K562 (cell line): ENCODE data around the gene PCDHGB5. TPM values are rescaled to one million over a fixed set of nuclear protein-coding genes. Genes with fewer than 3 reads are reported as not detected.
"Not testable (repeated sequence)": the region's sequence is repeated elsewhere in the genome, so short reads cannot be mapped to it uniquely, and the experiment has no call there.

Experiments
- ATAC-seq: fragments of 200-7000 bp; cut with Tn5 transposase; 3 replicates; pipeline ENCODE4 v1.9.1; 2020; ENCODE audit warnings: moderate library complexity
- BruUV-seq: library from RNA; stranded (reverse); fragments of 400-500 nt; replicated peaks from 2 replicates; lab custom pipeline; 2021; lab: Mats Ljungman, UMichigan
- CTCF ChIA-PET: fragments of 300-600 bp; formaldehyde crosslinking; extraction: SDS; loops from one replicate; lab custom pipeline; 2021; ENCODE audit warnings: low intra/inter-chr PET ratio; lab: Yijun Ruan, JAX
- POLR2A ChIA-PET: fragments of 300-600, 350-650 bp; sonication (Branson Sonifier 250); formaldehyde crosslinking; extraction: SDS; loops from one replicate; lab custom pipeline; 2021; ENCODE audit warnings: antibody characterized with exemption, inconsistent platforms; lab: Yijun Ruan, JAX
- DNase-seq, 4 experiments: peaks; one replicate each; pipeline versions ENCODE4 v3.0.0 to v3.0.0-alpha.2; 2011 to 2018; ENCODE audit warnings: low spot score in 3 of 4, mixed read lengths in 3 of 4; ENCODE audit errors: extremely low read depth in 1 of 4
- FAIRE-seq: peaks from 2 replicates; lab custom pipeline; 2011; peaks lifted over from hg19 to GRCh38; lab: Jason Lieb, UNC
- H2AFZ ChIP-seq: 2 replicates; pipeline ENCODE4 v1.6.0; 2011; ENCODE audit warnings: low read depth, low read length, control low read depth, inconsistent platforms
- H3K27ac ChIP-seq: fragments of 200-600 bp; 3 replicates; pipeline ENCODE4 v1.8.0; 2011; ENCODE audit warnings: low read depth, mild to moderate bottlenecking, control low read depth, inconsistent platforms, low read length, moderate library complexity, mixed read lengths; ENCODE audit errors: extremely low read depth
- H3K27me3 ChIP-seq, 2 experiments: fragments of 300-600 bp in 1 of 2; 2 replicates in 1 of 2; 3 replicates in 1 of 2; pipeline versions ENCODE4 v1.6.0 to v1.8.0; 2011; ENCODE audit warnings: inconsistent platforms in 2 of 2, low read length in 2 of 2, mild to moderate bottlenecking in 1 of 2, mixed read lengths in 1 of 2, moderate library complexity in 1 of 2; ENCODE audit not compliant: control insufficient read depth in 2 of 2, insufficient read depth in 2 of 2
- H3K36me3 ChIP-seq: fragments of 300-600 bp; 3 replicates; pipeline ENCODE4 v1.8.0; 2011; ENCODE audit warnings: mild to moderate bottlenecking, low read length, inconsistent platforms; ENCODE audit not compliant: control insufficient read depth, insufficient read depth
- H3K4me1 ChIP-seq, 2 experiments: fragments of 200-600 bp in 1 of 2; replicated peaks in 1 of 2; 2 replicates in 1 of 2; 3 replicates in 1 of 2; pipeline versions ENCODE4 v1.5.1 to v1.8.0; 2011; ENCODE audit warnings: inconsistent platforms in 2 of 2, low read length in 2 of 2, mild to moderate bottlenecking in 1 of 2, mixed read lengths in 1 of 2, moderate library complexity in 1 of 2; ENCODE audit not compliant: control insufficient read depth in 2 of 2, insufficient read depth in 2 of 2
- H3K4me2 ChIP-seq: 2 replicates; pipeline ENCODE4 v1.6.1; 2011; ENCODE audit warnings: low read length, control low read depth, inconsistent platforms, mixed read lengths; ENCODE audit not compliant: insufficient read depth
- H3K4me3 ChIP-seq: fragments of 200-600 bp; sonication (generic), shearing (Covaris generic); 2 replicates; pipeline ENCODE4 v1.5.1; 2016; ENCODE audit warnings: control low read depth, inconsistent platforms
- H3K79me2 ChIP-seq: fragments of 200-600 bp; 3 replicates; pipeline ENCODE4 v1.8.0; 2011; ENCODE audit warnings: low read length, inconsistent platforms; ENCODE audit not compliant: control insufficient read depth, insufficient read depth
- H3K9ac ChIP-seq, 2 experiments: 2 replicates each; pipeline versions ENCODE4 v1.6.0 to v1.6.1; 2011; ENCODE audit warnings: low read depth in 2 of 2, low read length in 2 of 2, control low read depth in 1 of 2, inconsistent platforms in 1 of 2, mild to moderate bottlenecking in 1 of 2, mixed read lengths in 1 of 2; ENCODE audit not compliant: insufficient read depth in 1 of 2
- H3K9me1 ChIP-seq: one replicate; pipeline ENCODE4 v1.6.0; 2011; ENCODE audit warnings: inconsistent platforms, mild to moderate bottlenecking, low read length, moderate library complexity; ENCODE audit not compliant: control insufficient read depth, insufficient read depth
- H3K9me3 ChIP-seq: replicated peaks from 2 replicates; pipeline ENCODE4 v1.5.1; 2011; ENCODE audit warnings: low read depth, low read length, inconsistent platforms; ENCODE audit not compliant: control insufficient read depth, insufficient read depth
- H4K20me1 ChIP-seq: replicated peaks from 2 replicates; pipeline ENCODE4 v1.6.1; 2011; ENCODE audit warnings: low read length, inconsistent platforms, mixed read lengths; ENCODE audit not compliant: control insufficient read depth, insufficient read depth
- WGBS: fragments of 100-300 bp; shearing (Covaris generic); methylation state at CpG from one replicate; pipeline ENCODE4 v1.1.6; 2016; ENCODE audit warnings: low coverage, mixed read lengths; ENCODE audit not compliant: insufficient coverage; ENCODE audit errors: missing lambda C conversion rate; 5-methylcytosine and 5-hydroxymethylcytosine counted together
- in situ Hi-C: fragments of 300-500 bp; cut with MboI; formaldehyde crosslinking; loops from 4 replicates; pipeline ENCODE4 v1.15.0; 2018; ENCODE audit warnings: inconsistent platforms, mixed read lengths
- intact Hi-C: fragments of 100-400 bp; cut with micrococcal nuclease; formaldehyde crosslinking; loops from 2 replicates; pipeline ENCODE4 v1.14.2; 2022
- polyA plus RNA-seq, 8 experiments: library from polyadenylated mRNA; depleted of rRNA in 4 of 8; stranded (reverse) in 5 of 8; unstranded in 3 of 8; fragments of >200 nt; fragmentation: Nextera tagmentation in 2 of 8; fragmentation: Illumina TruSeq in 1 of 8; extraction: Ambion mirVana in 2 of 8; extraction: Trizol in 1 of 8; gene quantifications; 2 replicates each; pipeline versions ENCODE4 v1.2.1 to v1.2.3, GENCODE V29; 2011 to 2014; ENCODE audit warnings: inconsistent platforms in 1 of 8, missing spikeins in 1 of 8
- total RNA-seq, 7 experiments: library from RNA; depleted of rRNA in 6 of 7; stranded (reverse); fragments of >200 nt in 6 of 7; fragmentation: Illumina TruSeq in 2 of 7; extraction: Trizol in 2 of 7; gene quantifications; 2 replicates each; pipeline versions ENCODE4 v1.2.1 to v1.2.3, GENCODE V29; 2011 to 2021; ENCODE audit warnings: low replicate concordance in 1 of 7
- TF ChIP-seq, protein P1 (sequence below): sonication (generic); formaldehyde crosslinking; IDR thresholded peaks from 2 replicates; pipeline ENCODE4 v1.8.1; 2023; ENCODE audit warnings: mild to moderate bottlenecking, missing genetic modification reagents

The PCDHGB5 gene
- total and polyA plus RNA-seq, 9 of the 15 experiments (the other 6 are each of a cell fraction or from before 2014, with no cell fraction given), result 0.05 to 0.29 (median 0.12) TPM; not detected in 2

DNA sequence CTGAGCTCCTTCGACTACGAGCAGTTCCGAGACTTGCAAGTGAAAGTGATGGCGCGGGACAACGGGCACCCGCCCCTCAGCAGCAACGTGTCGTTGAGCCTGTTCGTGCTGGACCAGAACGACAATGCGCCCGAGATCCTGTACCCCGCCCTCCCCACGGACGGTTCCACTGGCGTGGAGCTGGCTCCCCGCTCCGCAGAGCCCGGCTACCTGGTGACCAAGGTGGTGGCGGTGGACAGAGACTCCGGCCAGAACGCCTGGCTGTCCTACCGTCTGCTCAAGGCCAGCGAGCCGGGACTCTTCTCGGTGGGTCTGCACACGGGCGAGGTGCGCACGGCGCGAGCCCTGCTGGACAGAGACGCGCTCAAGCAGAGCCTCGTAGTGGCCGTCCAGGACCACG, 34.6 kb downstream of the PCDHGB5 start:
- H3K9me1 ChIP-seq, H3K27ac ChIP-seq, ATAC-seq, H3K9ac ChIP-seq, in situ Hi-C loops, POLR2A ChIA-PET, H4K20me1 ChIP-seq, intact Hi-C loops, CTCF ChIA-PET, H3K4me2 ChIP-seq, H3K9me3 ChIP-seq, DNase-seq, H3K36me3 ChIP-seq, H2AFZ ChIP-seq, FAIRE-seq, H3K4me3 ChIP-seq, BruUV-seq, H3K79me2 ChIP-seq: not testable (repeated sequence)
- Histone ChIP-seq H3K27me3 (peaks cover 8 to 30% of the 10 kb centered on the region in 2 experiments; a peak in 3 of 5 replicates), H3K4me1 (peaks cover 0 to 22% of the 10 kb centered on the region in 2 experiments; a peak in 2 of 5 replicates)
- WGBS, result 11% methylated on average over 12 of the region's 38 CpGs

DNA sequence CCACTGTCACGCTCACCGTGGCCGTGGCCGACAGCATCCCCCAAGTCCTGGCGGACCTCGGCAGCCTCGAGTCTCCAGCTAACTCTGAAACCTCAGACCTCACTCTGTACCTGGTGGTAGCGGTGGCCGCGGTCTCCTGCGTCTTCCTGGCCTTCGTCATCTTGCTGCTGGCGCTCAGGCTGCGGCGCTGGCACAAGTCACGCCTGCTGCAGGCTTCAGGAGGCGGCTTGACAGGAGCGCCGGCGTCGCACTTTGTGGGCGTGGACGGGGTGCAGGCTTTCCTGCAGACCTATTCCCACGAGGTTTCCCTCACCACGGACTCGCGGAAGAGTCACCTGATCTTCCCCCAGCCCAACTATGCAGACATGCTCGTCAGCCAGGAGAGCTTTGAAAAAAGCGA, 35.0 kb downstream of the PCDHGB5 start:
- H3K9me3 ChIP-seq, H3K4me3 ChIP-seq, intact Hi-C loops, in situ Hi-C loops, H3K79me2 ChIP-seq, H3K4me2 ChIP-seq, H3K9ac ChIP-seq, H3K36me3 ChIP-seq, H4K20me1 ChIP-seq, ATAC-seq, DNase-seq, CTCF ChIA-PET, POLR2A ChIA-PET, H3K9me1 ChIP-seq, BruUV-seq, FAIRE-seq, H2AFZ ChIP-seq, H3K27ac ChIP-seq: not testable (repeated sequence)
- H3K4me1 ChIP-seq, result peaks cover 0 to 20% of the 10 kb centered on the region in 2 experiments; a peak in 2 of 5 replicates
- WGBS, result 18% methylated on average over 19 of the region's 29 CpGs
- peaks cover 4 to 26% of the 10 kb centered on the region in 2 experiments; a peak in 3 of 5 replicates for H3K27me3 ChIP-seq
- TF ChIP-seq, protein P1, sequence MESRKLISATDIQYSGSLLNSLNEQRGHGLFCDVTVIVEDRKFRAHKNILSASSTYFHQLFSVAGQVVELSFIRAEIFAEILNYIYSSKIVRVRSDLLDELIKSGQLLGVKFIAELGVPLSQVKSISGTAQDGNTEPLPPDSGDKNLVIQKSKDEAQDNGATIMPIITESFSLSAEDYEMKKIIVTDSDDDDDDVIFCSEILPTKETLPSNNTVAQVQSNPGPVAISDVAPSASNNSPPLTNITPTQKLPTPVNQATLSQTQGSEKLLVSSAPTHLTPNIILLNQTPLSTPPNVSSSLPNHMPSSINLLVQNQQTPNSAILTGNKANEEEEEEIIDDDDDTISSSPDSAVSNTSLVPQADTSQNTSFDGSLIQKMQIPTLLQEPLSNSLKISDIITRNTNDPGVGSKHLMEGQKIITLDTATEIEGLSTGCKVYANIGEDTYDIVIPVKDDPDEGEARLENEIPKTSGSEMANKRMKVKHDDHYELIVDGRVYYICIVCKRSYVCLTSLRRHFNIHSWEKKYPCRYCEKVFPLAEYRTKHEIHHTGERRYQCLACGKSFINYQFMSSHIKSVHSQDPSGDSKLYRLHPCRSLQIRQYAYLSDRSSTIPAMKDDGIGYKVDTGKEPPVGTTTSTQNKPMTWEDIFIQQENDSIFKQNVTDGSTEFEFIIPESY, result peak; percentile 49; the same call in 1 of the 2 replicates
